ENCODE measurements around the gene GJA10. TPM values are rescaled to one million over a fixed set of nuclear protein-coding genes. Genes with fewer than 3 reads are reported as not detected.

GJA10 gene
- total RNA-seq, 6 donors from 2014 or later = not detected

DNA sequence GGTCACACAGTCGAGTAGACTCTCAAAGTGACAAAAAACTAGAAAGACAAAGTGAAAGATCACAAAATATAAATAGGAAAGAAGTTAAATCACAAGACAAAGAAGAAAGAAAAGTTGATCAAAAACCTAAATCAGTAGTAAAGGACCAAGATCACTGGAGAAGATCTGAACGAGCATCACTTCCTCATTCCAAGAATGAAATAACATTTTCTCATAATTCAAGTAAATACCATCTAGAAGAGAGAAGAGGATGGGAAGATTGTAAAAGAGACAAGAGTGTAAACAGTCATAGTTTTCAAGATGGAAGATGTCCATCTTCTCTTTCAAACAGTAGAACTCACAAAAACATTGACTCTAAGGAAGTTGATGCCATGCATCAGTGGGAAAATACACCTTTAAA lies 31.6 kb upstream of the GJA10 start:
- DNase-seq = no peak
- H3K27me3 ChIP-seq = no peaks in the 10 kb centered on the region
- WGBS, 2 donors = 85 to 97% methylated on average over 2 of the region's 2 CpGs
- no peak overlapping the region for H3K4me3 ChIP-seq
- no peaks in the 10 kb centered on the region for H3K9me3 ChIP-seq
- H3K36me3 ChIP-seq = peaks cover 14 to 93% (median 60%) of the 10 kb centered on the region in 4 donors
- no peak for TF ChIP-seq POLR2AphosphoS5 (IDR thresholded peaks at IDR 0.05)
- TF ChIP-seq, protein P1, sequence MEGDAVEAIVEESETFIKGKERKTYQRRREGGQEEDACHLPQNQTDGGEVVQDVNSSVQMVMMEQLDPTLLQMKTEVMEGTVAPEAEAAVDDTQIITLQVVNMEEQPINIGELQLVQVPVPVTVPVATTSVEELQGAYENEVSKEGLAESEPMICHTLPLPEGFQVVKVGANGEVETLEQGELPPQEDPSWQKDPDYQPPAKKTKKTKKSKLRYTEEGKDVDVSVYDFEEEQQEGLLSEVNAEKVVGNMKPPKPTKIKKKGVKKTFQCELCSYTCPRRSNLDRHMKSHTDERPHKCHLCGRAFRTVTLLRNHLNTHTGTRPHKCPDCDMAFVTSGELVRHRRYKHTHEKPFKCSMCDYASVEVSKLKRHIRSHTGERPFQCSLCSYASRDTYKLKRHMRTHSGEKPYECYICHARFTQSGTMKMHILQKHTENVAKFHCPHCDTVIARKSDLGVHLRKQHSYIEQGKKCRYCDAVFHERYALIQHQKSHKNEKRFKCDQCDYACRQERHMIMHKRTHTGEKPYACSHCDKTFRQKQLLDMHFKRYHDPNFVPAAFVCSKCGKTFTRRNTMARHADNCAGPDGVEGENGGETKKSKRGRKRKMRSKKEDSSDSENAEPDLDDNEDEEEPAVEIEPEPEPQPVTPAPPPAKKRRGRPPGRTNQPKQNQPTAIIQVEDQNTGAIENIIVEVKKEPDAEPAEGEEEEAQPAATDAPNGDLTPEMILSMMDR (IDR thresholded peaks at IDR 0.05) = no peak
- TF ChIP-seq POLR2A (IDR thresholded peaks at IDR 0.05) = no peak
- TF ChIP-seq EP300 (IDR thresholded peaks at IDR 0.05) = no peak
- no peaks in the 10 kb centered on the region for H3K4me1 ChIP-seq
- H3K27ac ChIP-seq = no peak overlapping the region
- no peak for ATAC-seq (ENCODE audit: low FRiP score in 2 of 2)

DNA sequence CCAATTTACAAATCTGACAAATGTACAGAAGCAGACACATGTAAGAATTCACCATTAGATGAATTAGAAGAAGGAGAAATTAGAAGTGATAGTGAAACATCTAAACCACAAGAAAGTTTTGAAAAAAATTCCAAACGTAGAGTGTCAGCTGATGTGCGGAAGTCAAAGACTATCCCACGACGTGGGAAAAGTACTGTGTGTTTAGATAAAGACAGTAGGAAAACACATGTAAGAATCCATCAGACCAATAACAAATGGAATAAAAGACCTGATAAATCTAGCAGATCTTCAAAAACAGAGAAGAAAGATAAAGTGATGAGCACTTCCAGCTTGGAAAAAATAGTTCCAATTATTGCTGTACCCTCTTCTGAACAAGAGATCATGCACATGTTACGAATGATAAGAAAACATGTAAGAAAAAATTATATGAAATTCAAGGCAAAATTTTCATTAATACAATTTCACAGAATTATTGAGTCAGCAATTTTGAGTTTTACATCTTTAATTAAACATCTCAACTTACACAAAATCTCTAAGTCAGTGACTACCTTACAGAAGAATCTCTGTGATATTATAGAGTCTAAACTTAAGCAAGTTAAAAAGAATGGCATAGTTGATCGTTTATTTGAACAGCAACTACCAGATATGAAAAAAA lies 28.1 kb upstream of the GJA10 start:
- H3K27me3 ChIP-seq = no peaks in the 10 kb centered on the region
- H3K27ac ChIP-seq = no peak overlapping the region
- no peaks in the 10 kb centered on the region for H3K4me1 ChIP-seq
- DNase-seq (no peak), ATAC-seq (ENCODE audit: low FRiP score in 2 of 2) (no peak)
- peaks cover 6 to 68% (median 40%) of the 10 kb centered on the region in 4 donors for H3K36me3 ChIP-seq
- H3K4me3 ChIP-seq = no peak overlapping the region
- H3K9me3 ChIP-seq = no peaks in the 10 kb centered on the region
- 91 to 97% methylated on average over 6 of the region's 6 CpGs for WGBS, 2 donors
- TF ChIP-seq, protein P1 (IDR thresholded peaks at IDR 0.05) = no peak
- TF ChIP-seq EP300 (IDR thresholded peaks at IDR 0.05) (no peak), POLR2A (IDR thresholded peaks at IDR 0.05) (no peak), POLR2AphosphoS5 (IDR thresholded peaks at IDR 0.05) (no peak)

DNA sequence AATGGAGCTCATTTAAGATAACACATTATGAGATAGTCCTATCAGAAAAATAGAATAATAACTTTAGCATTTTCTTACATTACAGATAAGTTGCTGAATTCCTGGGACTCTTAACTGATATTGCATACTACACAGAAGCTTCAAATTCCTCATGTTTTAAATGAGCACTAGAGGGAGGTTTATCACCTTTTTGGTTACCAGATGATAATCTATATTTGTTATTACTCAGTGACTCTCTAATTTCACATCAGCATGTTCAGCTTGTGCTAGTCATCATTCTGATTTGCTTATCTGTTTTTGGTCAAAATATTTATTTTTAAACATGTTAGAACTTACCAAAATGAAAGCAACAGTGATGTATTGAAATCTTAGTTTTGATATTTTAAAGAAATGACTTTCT lies 20.5 kb upstream of the GJA10 start:
- TF ChIP-seq POLR2A (IDR thresholded peaks at IDR 0.05) (no peak), POLR2AphosphoS5 (IDR thresholded peaks at IDR 0.05) (no peak), EP300 (IDR thresholded peaks at IDR 0.05) (no peak)
- TF ChIP-seq, protein P1 (IDR thresholded peaks at IDR 0.05) = no peak
- Histone ChIP-seq H3K4me3 (no peak overlapping the region), H3K9me3 (no peaks in the 10 kb centered on the region), H3K4me1 (no peaks in the 10 kb centered on the region), H3K27ac (no peak overlapping the region), H3K27me3 (no peaks in the 10 kb centered on the region), H3K36me3 (peaks cover 2 to 44% (median 14%) of the 10 kb centered on the region in 4 donors)
- no peak for DNase-seq
- no peak for ATAC-seq (ENCODE audit: low FRiP score in 2 of 2)

DNA sequence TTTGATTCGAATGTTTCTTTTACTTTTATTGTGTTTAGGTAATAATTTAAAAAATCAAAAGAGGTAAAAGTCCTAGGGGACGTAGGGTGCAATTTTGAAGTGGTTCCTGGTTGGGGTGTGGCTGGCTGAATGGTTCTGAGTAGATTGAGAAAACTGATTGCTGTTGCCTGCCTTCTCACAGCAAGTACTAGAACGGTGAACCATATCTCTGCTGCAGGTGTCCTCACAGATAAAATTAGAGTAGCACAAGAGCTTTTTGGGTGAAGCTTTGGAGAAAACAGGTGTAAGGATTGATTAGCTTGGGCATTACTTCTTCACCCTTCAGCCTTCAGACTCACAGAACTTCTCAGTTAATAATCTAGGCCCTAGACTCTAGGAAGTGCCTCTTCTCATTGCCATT lies 19.8 kb upstream of the GJA10 start:
- Histone ChIP-seq H3K27ac (no peak overlapping the region), H3K27me3 (no peaks in the 10 kb centered on the region), H3K36me3 (peaks cover 2 to 44% (median 14%) of the 10 kb centered on the region in 4 donors), H3K9me3 (no peaks in the 10 kb centered on the region), H3K4me1 (no peaks in the 10 kb centered on the region), H3K4me3 (no peak overlapping the region)
- DNase-seq = no peak
- ATAC-seq (ENCODE audit: low FRiP score in 2 of 2) = no peak
- no peak for TF ChIP-seq POLR2A (IDR thresholded peaks at IDR 0.05)
- TF ChIP-seq, protein P1 (IDR thresholded peaks at IDR 0.05) = no peak
- no peak for TF ChIP-seq POLR2AphosphoS5 (IDR thresholded peaks at IDR 0.05)
- no peak for TF ChIP-seq EP300 (IDR thresholded peaks at IDR 0.05)
- WGBS, 2 donors = 82 to 86% methylated on average over 3 of the region's 3 CpGs
